CD4-positive, alpha-beta memory T cell (primary cell): ENCODE results near the gene ELAVL3. TPM values are rescaled to one million over a fixed set of nuclear protein-coding genes. Genes with fewer than 3 reads are reported as not detected.

Source experiments
- CTCF ChIA-PET: fragments of 350-600 bp; sonication (Branson Sonifier 250); formaldehyde crosslinking; loops from one replicate; lab custom pipeline; 2021; ENCODE audit warnings: inconsistent platforms; ENCODE audit not compliant: partially characterized antibody; lab: Charles Lee
- POLR2A ChIA-PET: fragments of 350-600 bp; sonication (Branson Sonifier 250); formaldehyde crosslinking; loops from one replicate; lab custom pipeline; 2021; ENCODE audit not compliant: partially characterized antibody; lab: Charles Lee
- DNase-seq, 5 donors: peaks; one replicate each; pipeline versions ENCODE4 v3.0.0 to v3.0.0-alpha.2; 2020 to 2022; ENCODE audit warnings: mixed read lengths in 1 of 5
- H3K27ac ChIP-seq: one replicate; pipeline ENCODE4 v1.7.0; 2013; ENCODE audit warnings: low read depth, low read length
- H3K27me3 ChIP-seq: 2 replicates; pipeline ENCODE4 v1.7.0; 2013; ENCODE audit warnings: mild to moderate bottlenecking, low read length, moderate library complexity; ENCODE audit not compliant: insufficient read depth
- H3K36me3 ChIP-seq: 2 replicates; pipeline ENCODE4 v1.7.0; 2013; ENCODE audit warnings: mild to moderate bottlenecking, low read length, moderate library complexity; ENCODE audit not compliant: insufficient read depth
- H3K4me1 ChIP-seq: 2 replicates; pipeline ENCODE4 v1.7.0; 2013; ENCODE audit warnings: mild to moderate bottlenecking, low read length, moderate library complexity; ENCODE audit not compliant: insufficient read depth
- H3K4me3 ChIP-seq, 2 donors: one replicate each; pipeline ENCODE4 v1.7.0; 2013; ENCODE audit warnings: low read length in 2 of 2, mild to moderate bottlenecking in 1 of 2
- H3K9me3 ChIP-seq, 2 donors: one replicate each; pipeline ENCODE4 v1.7.0; 2013; ENCODE audit warnings: low read length in 2 of 2, control low read depth in 1 of 2; ENCODE audit not compliant: control insufficient read depth in 1 of 2
- H3K27ac Mint-ChIP-seq, 7 donors: one replicate each; pipeline ENCODE4 v1.8.0; 2020 to 2021; ENCODE audit warnings: mixed read lengths in 7 of 7, mild to moderate bottlenecking in 6 of 7, inconsistent platforms in 3 of 7, moderate library complexity in 3 of 7
- H3K27me3 Mint-ChIP-seq, 2 donors: one replicate each; pipeline ENCODE4 v1.8.0; 2020 to 2021; ENCODE audit warnings: mixed read lengths in 2 of 2
- H3K36me3 Mint-ChIP-seq, 2 donors: one replicate each; pipeline ENCODE4 v1.8.0; 2020 to 2021; ENCODE audit warnings: mixed read lengths in 2 of 2, inconsistent platforms in 1 of 2, mild to moderate bottlenecking in 1 of 2
- H3K4me1 Mint-ChIP-seq, 4 donors: one replicate each; pipeline ENCODE4 v1.8.0; 2020 to 2021; ENCODE audit warnings: mixed read lengths in 4 of 4, mild to moderate bottlenecking in 1 of 4
- H3K4me3 Mint-ChIP-seq, 8 donors: one replicate each; pipeline ENCODE4 v1.8.0; 2020 to 2021; ENCODE audit warnings: mixed read lengths in 8 of 8, mild to moderate bottlenecking in 7 of 8, moderate library complexity in 6 of 8, inconsistent platforms in 3 of 8
- H3K9me3 Mint-ChIP-seq, 8 donors: one replicate each; pipeline ENCODE4 v1.8.0; 2020 to 2021; ENCODE audit warnings: mixed read lengths in 8 of 8, mild to moderate bottlenecking in 5 of 8, inconsistent platforms in 3 of 8, moderate library complexity in 1 of 8
- intact Hi-C: fragments of 100-400 bp; cut with micrococcal nuclease; formaldehyde crosslinking; loops from one replicate; pipeline ENCODE4 v1.15.1; 2023
- polyA plus RNA-seq, 2 donors: library from polyadenylated mRNA; unstranded; fragments of 300-500 nt; fragmentation: Illumina TruSeq; gene quantifications; one replicate each; pipeline ENCODE4 v1.2.3, GENCODE V29; 2021
- total RNA-seq, 2 experiments: library from RNA; stranded (reverse); gene quantifications; one replicate each; pipeline ENCODE4 v1.2.3, GENCODE V29; 2021

ELAVL3 gene
- total and polyA plus RNA-seq, 4 experiments from 2014 or later, result not detected

DNA sequence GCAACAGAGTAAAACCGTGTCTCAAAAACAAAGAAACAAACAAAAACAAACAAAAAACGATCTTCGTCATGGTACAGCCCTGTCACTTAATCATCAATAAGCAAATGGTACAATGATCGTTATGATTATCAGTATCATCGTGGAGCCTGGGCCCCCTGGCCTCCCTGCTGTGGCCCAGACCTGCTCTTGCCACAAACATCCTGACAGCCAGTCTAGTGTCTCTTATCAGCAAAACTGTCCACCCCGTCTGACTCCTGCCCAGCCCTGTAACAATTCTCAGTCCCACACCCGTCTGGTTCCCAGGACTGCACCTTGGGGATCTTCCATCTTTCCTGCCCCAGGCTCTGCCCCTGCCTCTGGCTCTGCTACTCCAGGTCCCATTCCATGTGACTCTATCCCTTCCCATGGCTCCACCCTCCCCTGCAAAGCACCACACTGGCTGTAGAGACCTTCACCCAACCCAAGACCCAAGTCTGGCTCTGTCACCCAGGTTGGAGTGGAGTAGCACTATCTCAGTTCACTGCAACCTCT, 19.1 kb upstream of the ELAVL3 start:
- H3K4me1 Mint-ChIP-seq, result peaks cover 15 to 16% (median 16%) of the 10 kb centered on the region in 4 donors
- no peaks in the 10 kb centered on the region for H3K27me3 ChIP-seq
- H3K9me3 Mint-ChIP-seq, result no peaks in the 10 kb centered on the region
- H3K4me3 Mint-ChIP-seq, result no peak overlapping the region
- intact Hi-C loops, result no loop called here
- ChIA-PET CTCF (interaction anchor here (0.7 kb wide), 1 partner anchor 43 kb away, joined by 3 read pairs; no protein-coding TSS in a partner anchor), POLR2A (interaction anchor here (0.6 kb wide), 1 partner anchor 123 kb away, joined by 3 read pairs; no protein-coding TSS in a partner anchor)
- no peaks in the 10 kb centered on the region for H3K9me3 ChIP-seq
- no peaks in the 10 kb centered on the region for H3K27me3 Mint-ChIP-seq
- peak overlapping the region in 2 of 7 donors; percentile 22 to 55 for H3K27ac Mint-ChIP-seq
- H3K36me3 Mint-ChIP-seq, result peaks cover 10 to 26% of the 10 kb centered on the region in 2 donors
- no peak for DNase-seq
- H3K27ac ChIP-seq, result no peak overlapping the region
- H3K4me3 ChIP-seq, result no peak overlapping the region
- H3K4me1 ChIP-seq, result peaks cover 7% of the 10 kb centered on the region
- H3K36me3 ChIP-seq, result peaks cover 3% of the 10 kb centered on the region

GRCh38 chr19:11499220-11499726, 18.4 kb upstream of the ELAVL3 start:
- CTCF ChIA-PET, result interaction anchor here (0.7 kb wide), 1 partner anchor 43 kb away, joined by 3 read pairs; no protein-coding TSS in a partner anchor

GRCh38 chr19:11496391-11497163, 15.7 kb upstream of the ELAVL3 start:
- intact Hi-C loops, result loop anchor here (1.0 kb wide), 1 partner anchor 91 kb away; no protein-coding TSS in a partner anchor
- CTCF ChIA-PET, result interaction anchor here (1.6 to 2.0 kb wide), 3 partner anchors 14 to 62 kb away, joined by 4 to 6 read pairs (median 5); partner anchors contain the start of gene ELOF1
- Mint-ChIP-seq H3K9me3 (no peaks in the 10 kb centered on the region), H3K27ac (peak overlapping the region in 1 of 7 donors; percentile 30), H3K36me3 (peaks cover 13 to 35% of the 10 kb centered on the region in 2 donors), H3K4me3 (no peak overlapping the region), H3K27me3 (no peaks in the 10 kb centered on the region), H3K4me1 (peaks cover 4 to 10% (median 6%) of the 10 kb centered on the region in 4 donors)
- H3K36me3 ChIP-seq, result peaks cover 3% of the 10 kb centered on the region
- H3K9me3 ChIP-seq, result no peaks in the 10 kb centered on the region
- no peaks in the 10 kb centered on the region for H3K27me3 ChIP-seq
- no peak overlapping the region for H3K27ac ChIP-seq
- no peak overlapping the region for H3K4me3 ChIP-seq
- H3K4me1 ChIP-seq, result no peaks in the 10 kb centered on the region
- POLR2A ChIA-PET, result no interaction called here
- DNase-seq, result peak; percentile 43 to 57 (median 52)

More at GRCh38 chr19:11499220-11499726, 18.4 kb upstream of the ELAVL3 start:
- Mint-ChIP-seq H3K27ac (no peak overlapping the region), H3K36me3 (peaks cover 10 to 28% of the 10 kb centered on the region in 2 donors), H3K4me1 (peaks cover 9 to 11% (median 9%) of the 10 kb centered on the region in 4 donors), H3K9me3 (no peaks in the 10 kb centered on the region), H3K4me3 (no peak overlapping the region), H3K27me3 (no peaks in the 10 kb centered on the region)
- intact Hi-C loops, result no loop called here
- H3K4me1 ChIP-seq, result peaks cover under 1% of the 10 kb centered on the region
- H3K36me3 ChIP-seq, result peaks cover 3% of the 10 kb centered on the region
- H3K9me3 ChIP-seq, result no peaks in the 10 kb centered on the region
- POLR2A ChIA-PET, result no interaction called here
- no peak for DNase-seq
- no peaks in the 10 kb centered on the region for H3K27me3 ChIP-seq
- no peak overlapping the region for H3K27ac ChIP-seq
- no peak overlapping the region for H3K4me3 ChIP-seq

DNA sequence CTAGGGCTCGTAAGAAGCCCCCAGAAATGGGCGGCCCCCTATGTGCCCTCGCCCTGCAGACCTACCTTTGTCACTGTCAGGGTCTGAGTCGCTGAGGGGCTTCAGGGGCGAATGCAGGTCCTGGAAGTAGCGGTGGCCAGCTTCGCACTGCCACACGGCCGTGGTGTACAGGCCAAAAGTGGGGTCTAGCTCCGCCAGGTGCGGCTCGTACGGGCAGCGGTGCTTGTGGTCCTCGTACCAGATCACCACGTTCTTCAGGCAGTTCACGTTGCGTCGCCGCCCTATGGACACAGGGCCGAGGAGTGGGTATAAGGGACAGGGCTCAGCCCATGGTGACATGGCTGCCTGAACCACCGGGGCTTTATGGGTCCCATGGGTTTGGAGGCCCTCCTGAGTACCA, 15.0 kb upstream of the ELAVL3 start:
- Mint-ChIP-seq H3K27ac (no peak overlapping the region), H3K4me3 (no peak overlapping the region), H3K9me3 (no peaks in the 10 kb centered on the region), H3K36me3 (peaks cover 15 to 36% of the 10 kb centered on the region in 2 donors), H3K27me3 (no peaks in the 10 kb centered on the region), H3K4me1 (peaks cover 3 to 8% (median 5%) of the 10 kb centered on the region in 4 donors)
- H3K27me3 ChIP-seq, result no peaks in the 10 kb centered on the region
- intact Hi-C loops, result loop anchor here (1.0 kb wide), 1 partner anchor 91 kb away; no protein-coding TSS in a partner anchor
- no peaks in the 10 kb centered on the region for H3K4me1 ChIP-seq
- H3K27ac ChIP-seq, result no peak overlapping the region
- no peak overlapping the region for H3K4me3 ChIP-seq
- POLR2A ChIA-PET, result no interaction called here
- CTCF ChIA-PET, result interaction anchor here (1.8 to 2.0 kb wide), 2 partner anchors 13 to 63 kb away, joined by 4 to 5 read pairs; partner anchors contain the start of gene ELOF1
- no peak for DNase-seq
- H3K9me3 ChIP-seq, result no peaks in the 10 kb centered on the region
- H3K36me3 ChIP-seq, result peaks cover 3% of the 10 kb centered on the region

DNA sequence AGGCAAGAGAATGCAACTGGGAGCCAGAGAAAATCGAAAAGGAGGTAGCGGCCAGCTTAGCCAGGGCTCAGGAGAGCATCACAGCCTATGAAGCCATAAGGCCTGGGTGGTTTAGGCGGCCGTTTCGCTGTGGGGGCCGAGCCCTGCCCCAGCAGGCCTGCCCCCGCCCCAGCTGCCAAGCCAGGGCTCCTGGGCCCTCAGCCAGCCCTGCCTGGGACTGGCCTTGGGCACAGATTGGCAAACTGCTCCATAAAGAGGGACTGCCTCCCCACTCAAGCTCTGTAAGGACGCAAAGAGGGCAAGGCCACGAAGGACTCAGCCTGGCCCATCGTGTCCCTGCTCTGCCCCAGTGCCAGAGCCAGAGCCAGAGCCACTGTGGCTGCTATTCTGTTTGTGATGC, 14.6 kb upstream of the ELAVL3 start:
- CTCF ChIA-PET, result interaction anchor here (1.8 kb wide), 1 partner anchor 13 kb away, joined by 5 read pairs; no protein-coding TSS in a partner anchor
- Histone ChIP-seq H3K36me3 (peaks cover 3% of the 10 kb centered on the region), H3K4me1 (no peaks in the 10 kb centered on the region), H3K9me3 (no peaks in the 10 kb centered on the region), H3K27ac (no peak overlapping the region), H3K27me3 (no peaks in the 10 kb centered on the region), H3K4me3 (no peak overlapping the region)
- DNase-seq, result no peak
- no peaks in the 10 kb centered on the region for H3K27me3 Mint-ChIP-seq
- peaks cover 19 to 40% of the 10 kb centered on the region in 2 donors for H3K36me3 Mint-ChIP-seq
- no peak overlapping the region for H3K4me3 Mint-ChIP-seq
- peaks cover 0 to 6% (median 4%) of the 10 kb centered on the region in 4 donors for H3K4me1 Mint-ChIP-seq
- no peak overlapping the region for H3K27ac Mint-ChIP-seq
- H3K9me3 Mint-ChIP-seq, result no peaks in the 10 kb centered on the region
- POLR2A ChIA-PET, result no interaction called here
- intact Hi-C loops, result no loop called here

DNA sequence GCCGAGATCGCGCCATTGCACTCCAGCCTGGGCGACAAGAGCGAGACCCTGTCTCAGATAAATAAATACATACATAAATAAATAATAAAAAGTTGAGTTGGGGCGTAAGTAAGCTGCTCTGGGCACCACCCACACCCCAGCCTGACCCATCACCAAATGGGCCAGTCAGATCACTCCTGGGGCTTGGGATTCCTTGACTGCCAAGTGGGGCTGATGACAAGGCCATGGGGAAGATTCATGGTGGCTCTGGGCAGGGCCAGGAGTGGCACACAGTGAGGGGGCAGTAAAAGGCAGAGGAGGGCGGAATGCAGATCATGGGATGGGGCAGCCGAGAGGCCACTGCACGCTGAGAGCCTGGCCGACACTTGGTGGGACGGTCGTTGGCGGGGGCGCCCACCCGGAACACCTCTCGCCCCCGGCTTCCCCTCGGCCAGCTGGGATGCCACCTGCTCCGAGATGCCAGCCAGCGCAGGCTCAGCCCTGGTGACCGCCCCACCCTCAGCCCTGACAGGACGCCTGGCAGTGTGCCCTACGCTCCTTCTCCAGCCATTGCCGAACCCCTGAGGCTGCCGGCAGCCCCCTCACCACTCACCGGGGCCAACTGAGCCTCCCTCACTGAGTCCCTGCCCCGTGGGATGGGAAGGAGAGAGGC, 13.9 kb upstream of the ELAVL3 start:
- Histone ChIP-seq H3K9me3 (no peaks in the 10 kb centered on the region), H3K4me3 (no peak overlapping the region), H3K4me1 (no peaks in the 10 kb centered on the region), H3K27ac (no peak overlapping the region), H3K36me3 (peaks cover 3% of the 10 kb centered on the region), H3K27me3 (no peaks in the 10 kb centered on the region)
- ChIA-PET CTCF (interaction anchor here (0.8 to 1.8 kb wide), 3 partner anchors 12 to 114 kb away, joined by 3 to 5 read pairs (median 4); no protein-coding TSS in a partner anchor), POLR2A (no interaction called here)
- DNase-seq, result no peak
- peaks cover 0 to 2% (median under 1%) of the 10 kb centered on the region in 4 donors for H3K4me1 Mint-ChIP-seq
- H3K9me3 Mint-ChIP-seq, result no peaks in the 10 kb centered on the region
- H3K27me3 Mint-ChIP-seq, result no peaks in the 10 kb centered on the region
- no peak overlapping the region for H3K27ac Mint-ChIP-seq
- H3K4me3 Mint-ChIP-seq, result no peak overlapping the region
- peaks cover 19 to 41% of the 10 kb centered on the region in 2 donors for H3K36me3 Mint-ChIP-seq
- intact Hi-C loops, result no loop called here
